Duodenal mucosa (tissue), 2 donors: ENCODE results near the gene SH3RF3.

Experiments used
- H3K27ac ChIP-seq: one replicate; pipeline ENCODE4 v1.7.0; 2013; ENCODE audit warnings: low read depth, low read length
- H3K27me3 ChIP-seq, 2 donors: one replicate each; pipeline ENCODE4 v1.7.0; 2013; ENCODE audit warnings: low read length in 2 of 2, control low read depth in 1 of 2; ENCODE audit not compliant: insufficient read depth in 2 of 2, control insufficient read depth in 1 of 2
- H3K36me3 ChIP-seq, 2 donors: one replicate each; pipeline ENCODE4 v1.7.0; 2013; ENCODE audit warnings: low read length in 2 of 2, control low read depth in 1 of 2; ENCODE audit not compliant: insufficient read depth in 2 of 2, control insufficient read depth in 1 of 2
- H3K4me1 ChIP-seq, 2 donors: one replicate each; pipeline ENCODE4 v1.7.0; 2013; ENCODE audit warnings: low read length in 2 of 2, control low read depth in 1 of 2; ENCODE audit not compliant: insufficient read depth in 2 of 2, control insufficient read depth in 1 of 2
- H3K4me3 ChIP-seq, 2 donors: one replicate each; pipeline ENCODE4 v1.7.0; 2013; ENCODE audit warnings: low read length in 2 of 2, low read depth in 1 of 2
- H3K9ac ChIP-seq, 2 donors: one replicate each; pipeline ENCODE4 v1.7.0; 2013; ENCODE audit warnings: low read length in 2 of 2, low read depth in 1 of 2
- H3K9me3 ChIP-seq, 2 donors: one replicate each; pipeline ENCODE4 v1.7.0; 2013; ENCODE audit warnings: low read length in 2 of 2, control low read depth in 1 of 2; ENCODE audit not compliant: control insufficient read depth in 1 of 2

The SH3RF3 gene

GRCh38 chr2:109186656-109187250, 57.7 kb downstream of the SH3RF3 start:
- Histone ChIP-seq H3K36me3 (no peaks in the 10 kb centered on the region), H3K27me3 (no peaks in the 10 kb centered on the region), H3K4me3 (no peak overlapping the region), H3K27ac (no peak overlapping the region), H3K4me1 (peaks cover 0 to 5% of the 10 kb centered on the region in 2 donors), H3K9ac (no peak overlapping the region), H3K9me3 (peaks cover 0 to 2% of the 10 kb centered on the region in 2 donors)

- H3K36me3 ChIP-seq = no peaks in the 10 kb centered on the region
- H3K9me3 ChIP-seq = no peaks in the 10 kb centered on the region
- H3K27me3 ChIP-seq = no peaks in the 10 kb centered on the region
- H3K9ac ChIP-seq = no peak overlapping the region
- H3K4me3 ChIP-seq = no peak overlapping the region
- H3K27ac ChIP-seq = no peak overlapping the region
- H3K4me1 ChIP-seq = peaks cover 0 to 5% of the 10 kb centered on the region in 2 donors
These were observed 58.9 kb downstream of the SH3RF3 start for GRCh38 chr2:109187711-109188495.

- H3K9ac ChIP-seq = no peak overlapping the region
These were observed 59.5 kb downstream of the SH3RF3 start for GRCh38 chr2:109188496-109188890.

GRCh38 chr2:109188898-109189297, 59.9 kb downstream of the SH3RF3 start:
- Histone ChIP-seq H3K4me1 (peaks cover 0 to 5% of the 10 kb centered on the region in 2 donors), H3K27me3 (no peaks in the 10 kb centered on the region), H3K9me3 (no peaks in the 10 kb centered on the region), H3K4me3 (no peak overlapping the region), H3K36me3 (no peaks in the 10 kb centered on the region), H3K27ac (no peak overlapping the region), H3K9ac (no peak overlapping the region)

More at GRCh38 chr2:109188496-109188890, 59.5 kb downstream of the SH3RF3 start:
- Histone ChIP-seq H3K9me3 (no peaks in the 10 kb centered on the region), H3K4me3 (no peak overlapping the region), H3K4me1 (peaks cover 0 to 5% of the 10 kb centered on the region in 2 donors), H3K27me3 (no peaks in the 10 kb centered on the region), H3K36me3 (no peaks in the 10 kb centered on the region), H3K27ac (no peak overlapping the region)

GRCh38 chr2:109189751-109190150, 60.7 kb downstream of the SH3RF3 start:
- no peaks in the 10 kb centered on the region for H3K36me3 ChIP-seq
- no peak overlapping the region for H3K9ac ChIP-seq
- H3K9me3 ChIP-seq = no peaks in the 10 kb centered on the region
- H3K4me1 ChIP-seq = peaks cover 0 to 5% of the 10 kb centered on the region in 2 donors
- H3K4me3 ChIP-seq = no peak overlapping the region
- no peaks in the 10 kb centered on the region for H3K27me3 ChIP-seq
- no peak overlapping the region for H3K27ac ChIP-seq

GRCh38 chr2:109193807-109194619, 65.0 kb downstream of the SH3RF3 start:
- Histone ChIP-seq H3K36me3 (no peaks in the 10 kb centered on the region), H3K27ac (no peak overlapping the region), H3K9ac (no peak overlapping the region), H3K4me3 (no peak overlapping the region), H3K4me1 (no peaks in the 10 kb centered on the region), H3K9me3 (no peaks in the 10 kb centered on the region), H3K27me3 (no peaks in the 10 kb centered on the region)

GRCh38 chr2:109194620-109194937, 65.6 kb downstream of the SH3RF3 start:
- no peak overlapping the region for H3K9ac ChIP-seq
- no peaks in the 10 kb centered on the region for H3K27me3 ChIP-seq
- H3K4me3 ChIP-seq = no peak overlapping the region
- no peak overlapping the region for H3K27ac ChIP-seq
- H3K9me3 ChIP-seq = no peaks in the 10 kb centered on the region
- H3K36me3 ChIP-seq = no peaks in the 10 kb centered on the region
- H3K4me1 ChIP-seq = no peaks in the 10 kb centered on the region

- no peak overlapping the region for H3K27ac ChIP-seq
- H3K27me3 ChIP-seq = no peaks in the 10 kb centered on the region
- H3K9me3 ChIP-seq = no peaks in the 10 kb centered on the region
- no peak overlapping the region for H3K9ac ChIP-seq
- no peaks in the 10 kb centered on the region for H3K4me1 ChIP-seq
- no peaks in the 10 kb centered on the region for H3K36me3 ChIP-seq
- no peak overlapping the region for H3K4me3 ChIP-seq
These were observed 66.4 kb downstream of the SH3RF3 start for GRCh38 chr2:109195193-109196045.

- H3K9ac ChIP-seq = no peak overlapping the region
- H3K9me3 ChIP-seq = no peaks in the 10 kb centered on the region
- no peak overlapping the region for H3K27ac ChIP-seq
- no peak overlapping the region for H3K4me3 ChIP-seq
- no peaks in the 10 kb centered on the region for H3K27me3 ChIP-seq
- no peaks in the 10 kb centered on the region for H3K36me3 ChIP-seq
- no peaks in the 10 kb centered on the region for H3K4me1 ChIP-seq
These were observed 67.3 kb downstream of the SH3RF3 start for GRCh38 chr2:109196081-109196875.
